H1 (cell line): Measurements from ENCODE around the gene TSPEAR. TPM values are rescaled to one million over a fixed set of nuclear protein-coding genes. Genes with fewer than 3 reads are reported as not detected.

ENCODE experiments used
- BRCA1 ChIP-seq: IDR thresholded peaks from 2 replicates; pipeline ENCODE4 v1.6.1; 2012; ENCODE audit warnings: low read depth, low read length, improper control_type of control experiment
- polyA plus RNA-seq, 7 experiments: library from polyadenylated mRNA; depleted of rRNA in 3 of 7; stranded (reverse) in 5 of 7; unstranded in 2 of 7; fragments of >200 nt in 5 of 7; fragments of 200-250 nt in 2 of 7; gene quantifications; 1 replicate in 5 of 7; 2 replicates in 1 of 7; 4 replicates in 1 of 7; pipeline versions ENCODE4 v1.2.1 to v1.2.3, GENCODE V29; 2011 to 2013; ENCODE audit warnings: missing spikeins in 2 of 7, mixed read lengths in 2 of 7
- total RNA-seq: library from RNA; stranded (reverse); fragmentation: NEBNext Ultra II Directional; extraction: Animal tissue kit (Norgen Biotek cat#: 25700); gene quantifications from 2 replicates; pipeline ENCODE4 v1.2.1, GENCODE V29; 2021

TSPEAR gene
- total and polyA plus RNA-seq, 2 of the 8 experiments (the other 6 are each of a cell fraction or from before 2014, with no cell fraction given): 0.58 to 0.89 TPM

- no peak for TF ChIP-seq BRCA1
- TF ChIP-seq, all 59 proteins: peak for 0
Observed at GRCh38 chr21:44564099-44564498, 147.3 kb downstream of the TSPEAR start (continued).
